ENCODE measurements around the gene NSD2.
"Not testable (repeated sequence)": the region's sequence is repeated elsewhere in the genome, so short reads cannot be mapped to it uniquely, and the experiment has no call there.

The NSD2 gene

GRCh38 chr4:1842339-1842895 is 28.8 kb upstream of the NSD2 start:
- DNase-seq: no peak

DNA sequence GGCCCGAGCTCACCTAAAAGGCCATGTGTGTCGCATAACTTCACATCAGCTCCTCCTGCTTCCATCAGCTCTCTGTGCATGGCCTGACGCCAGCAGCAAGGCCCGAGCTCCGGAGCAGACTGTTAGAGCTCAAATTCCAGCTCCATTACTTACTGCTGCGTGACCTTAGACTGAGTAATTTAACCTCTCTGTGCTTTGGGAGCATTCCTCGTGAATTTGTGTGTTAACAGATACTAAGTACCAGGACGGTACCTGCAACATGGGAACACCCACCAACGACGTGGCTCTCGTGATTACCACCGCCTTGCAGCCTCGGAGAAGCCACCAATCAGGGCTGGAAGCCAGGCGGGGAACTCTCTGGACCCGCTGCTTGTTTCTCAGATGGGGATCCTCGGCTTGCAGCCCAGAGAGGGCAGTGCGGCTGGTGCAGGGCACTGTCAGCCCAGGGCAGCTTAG is 28.2 kb upstream of the NSD2 start:
- no peak for DNase-seq

DNA sequence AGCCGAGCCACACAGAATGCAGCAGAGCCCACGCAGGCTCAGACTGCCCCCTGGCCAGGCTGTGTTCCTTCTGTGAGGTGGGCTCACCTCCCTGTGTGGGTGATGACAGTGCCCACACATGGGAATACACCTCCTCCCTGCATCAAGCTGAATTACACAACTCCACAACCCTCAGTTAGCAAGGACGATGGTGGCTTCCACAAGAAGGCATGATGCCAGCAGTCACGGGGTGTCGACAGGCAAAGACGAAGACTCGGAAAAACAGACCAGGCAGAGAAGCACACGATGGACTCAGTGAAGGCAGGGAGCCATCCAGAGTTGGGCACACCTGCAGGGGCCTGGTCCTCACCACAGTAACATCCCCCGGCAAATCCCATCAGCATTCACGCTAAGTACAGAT is 27.3 kb upstream of the NSD2 start:
- DNase-seq: no peak

DNA sequence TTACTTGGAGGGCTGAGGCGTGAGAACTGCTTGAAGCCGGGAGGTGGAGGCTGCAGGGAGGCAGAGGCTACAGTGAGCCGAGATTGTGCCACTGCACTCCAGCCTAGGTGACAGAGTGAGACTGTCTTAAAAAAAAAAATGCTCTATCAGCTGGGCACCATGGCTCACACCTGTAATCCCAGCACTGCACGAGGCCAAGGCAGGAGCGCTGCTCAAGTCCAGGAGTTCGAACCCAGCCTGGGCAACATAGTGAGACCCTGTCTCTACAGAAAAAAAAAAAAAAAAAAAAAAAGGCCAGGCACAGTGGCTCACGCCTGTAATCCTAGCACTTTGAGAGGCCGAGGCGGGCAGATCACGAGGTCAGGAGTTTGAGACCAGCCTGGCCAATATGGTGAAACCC is 26.6 kb upstream of the NSD2 start:
- DNase-seq: not testable (repeated sequence)

- DNase-seq: no peak
Observed at GRCh38 chr4:1846580-1846979, 24.6 kb upstream of the NSD2 start.

DNA sequence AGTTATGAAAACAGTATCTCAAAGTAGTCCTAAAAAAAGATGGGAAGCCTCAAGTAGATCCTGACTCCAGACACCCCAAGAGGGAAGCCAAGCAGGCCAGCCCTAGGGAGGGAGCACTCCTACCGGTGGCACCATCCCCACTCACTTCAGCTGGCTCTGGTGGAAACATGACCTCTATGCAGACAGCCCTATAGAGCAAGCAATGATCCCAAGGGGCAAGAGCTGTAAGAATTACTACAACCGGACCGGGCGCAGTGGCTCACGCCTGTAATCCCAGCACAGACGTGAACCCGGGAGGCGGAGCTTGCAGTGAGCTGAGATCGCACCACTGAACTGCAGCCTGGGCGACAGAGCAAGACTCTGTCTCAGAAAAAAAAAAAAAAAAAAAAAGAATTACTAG is 20.9 kb upstream of the NSD2 start:
- DNase-seq: no peak

- no peak for DNase-seq
Observed at GRCh38 chr4:1851160-1851559, 20.0 kb upstream of the NSD2 start.

DNA sequence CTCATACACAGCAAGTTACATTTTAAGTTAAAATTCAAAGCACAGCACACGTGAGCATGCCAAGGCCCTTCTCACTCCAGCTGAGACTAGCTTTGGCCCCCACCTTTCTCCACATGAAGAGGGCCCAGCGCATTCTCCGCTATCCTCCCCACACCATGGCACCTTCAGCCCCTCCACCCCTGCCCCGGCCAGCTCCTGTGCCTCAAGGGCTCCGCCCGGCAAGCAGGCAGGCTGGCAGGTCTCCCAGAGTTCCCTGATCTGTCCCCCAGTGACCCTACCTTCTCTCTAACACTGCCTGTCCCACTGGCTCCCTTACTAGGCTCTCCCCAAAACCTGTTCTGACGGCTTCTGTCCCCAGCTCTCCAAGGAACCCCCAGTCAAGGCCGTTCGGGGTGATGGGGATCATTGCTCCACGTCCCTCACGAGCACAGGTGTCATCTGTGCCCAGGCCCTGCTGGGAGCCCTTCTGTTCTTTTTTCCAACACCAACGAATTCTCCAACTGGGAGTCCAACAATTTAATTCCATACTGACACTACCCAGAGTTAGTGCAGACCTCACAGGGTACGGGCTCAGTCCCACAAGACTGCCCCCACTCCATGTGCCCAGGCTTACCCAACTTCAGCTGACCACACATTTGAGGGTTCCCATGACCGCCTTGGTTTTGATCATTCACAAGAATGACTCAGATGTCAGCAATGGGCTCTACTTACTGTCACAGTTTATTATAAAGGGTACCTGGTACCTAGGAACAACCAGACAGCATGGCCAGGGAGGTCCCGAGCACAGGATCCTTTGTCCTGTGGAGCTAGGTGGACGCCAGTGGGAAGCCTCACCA is 19.4 kb upstream of the NSD2 start:
- DNase-seq: no peak

DNA sequence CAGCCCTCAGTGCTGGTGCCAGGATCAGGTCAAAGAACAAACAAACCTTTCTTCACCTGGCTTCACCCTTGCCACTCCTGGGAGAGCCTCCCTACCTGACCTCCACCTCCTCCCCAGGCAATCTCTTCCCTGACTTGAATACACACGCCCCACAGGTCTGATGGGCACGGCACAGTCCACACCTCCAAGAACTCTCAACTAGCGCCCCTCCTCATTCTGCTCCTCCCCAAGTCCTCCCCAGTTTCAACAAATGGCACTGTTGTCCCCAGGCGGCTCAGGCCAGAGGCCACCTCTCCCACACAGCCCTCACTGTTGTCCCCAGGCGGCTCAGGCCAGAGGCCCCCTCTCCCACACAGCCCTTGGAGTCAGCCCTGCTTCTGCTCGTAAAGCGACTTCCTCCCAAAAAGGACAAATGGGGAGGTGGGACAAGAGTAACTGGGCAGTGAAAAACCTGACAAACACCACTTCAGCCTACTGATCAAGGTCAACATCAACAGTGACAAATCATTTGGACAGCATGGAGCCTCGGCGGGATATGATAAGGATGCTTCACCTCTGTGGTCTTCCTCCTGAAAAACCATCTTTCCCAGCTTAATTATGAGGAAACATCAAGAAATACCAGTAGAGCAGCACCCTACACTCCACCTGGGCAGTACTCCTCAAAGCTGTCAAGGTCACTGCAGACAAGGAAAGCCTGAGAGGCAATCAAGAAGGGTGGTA is 18.1 kb upstream of the NSD2 start:
- no peak for DNase-seq

GRCh38 chr4:1854752-1855151 is 16.4 kb upstream of the NSD2 start:
- DNase-seq: no peak

DNA sequence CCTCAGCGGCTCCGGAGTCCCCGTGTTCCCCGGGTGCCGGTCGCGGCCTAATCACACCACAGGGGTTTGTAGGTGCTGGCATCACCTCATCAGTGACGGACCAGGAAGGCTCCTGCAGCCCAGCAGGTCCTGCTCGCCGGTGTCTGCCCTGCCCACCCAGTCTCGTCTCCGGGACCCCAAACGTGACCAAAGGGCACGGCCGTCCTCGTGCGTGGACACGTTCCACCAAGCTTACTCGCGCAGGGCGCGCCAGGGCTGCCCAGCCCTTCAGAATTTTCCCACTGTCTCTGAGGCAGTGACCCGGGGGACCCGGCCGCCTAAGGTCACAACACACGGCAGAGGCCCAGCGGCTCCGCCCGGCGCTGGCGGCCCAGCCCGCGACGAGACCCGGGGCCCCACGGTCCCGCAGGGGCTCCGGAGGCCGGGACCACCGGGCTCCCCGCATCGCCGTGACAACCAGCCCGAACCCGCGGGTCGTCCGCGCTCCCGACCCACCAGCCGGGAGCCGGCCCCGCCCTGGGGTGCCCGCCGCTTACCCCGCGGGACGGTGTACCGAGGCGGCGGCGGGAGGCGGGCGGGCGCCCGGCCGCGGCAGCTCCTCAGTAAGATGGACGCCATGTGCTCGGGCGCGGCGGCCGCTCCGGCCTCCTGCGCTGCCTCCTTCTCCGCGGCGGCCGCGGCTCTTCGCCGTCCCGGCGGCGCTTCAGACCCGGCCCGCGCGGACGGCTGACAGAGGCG is 15.7 kb upstream of the NSD2 start:
- DNase-seq: no peak

GRCh38 chr4:1856071-1856942 is 14.9 kb upstream of the NSD2 start, which contains the start of gene LETM1:
Gene LETM1 (minus strand): TSS chr4:1856156. CDS start chr4:1855950, 206 bp downstream.
- DNase-seq: peak; percentile 97 to 99

- DNase-seq: no peak
Observed at GRCh38 chr4:1856943-1857699, 14.1 kb upstream of the NSD2 start.

- DNase-seq: no peak
Observed at GRCh38 chr4:1857931-1858330, 13.3 kb upstream of the NSD2 start.

GRCh38 chr4:1859389-1859753 is 11.8 kb upstream of the NSD2 start:
- no peak for DNase-seq

GRCh38 chr4:1862055-1862911 is 8.9 kb upstream of the NSD2 start:
- DNase-seq: no peak

DNA sequence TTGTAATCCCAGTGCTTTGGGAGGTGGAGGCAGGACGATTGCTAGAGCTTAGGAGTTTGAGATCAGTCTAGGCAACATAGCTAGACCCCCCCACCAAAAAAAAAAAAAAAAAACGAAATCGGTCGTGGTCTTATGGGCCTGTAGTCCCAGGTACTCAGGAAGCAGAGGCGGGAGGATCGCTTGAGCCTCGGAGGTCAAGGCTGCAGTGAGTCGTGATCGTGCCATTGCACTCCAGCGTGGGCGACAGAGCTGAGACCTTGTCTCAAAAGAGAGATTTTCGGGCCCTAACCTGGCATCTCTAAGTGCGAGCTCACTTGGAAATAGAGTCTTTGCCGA is 8.3 kb upstream of the NSD2 start:
- DNase-seq: no peak

- DNase-seq: no peak
Observed at GRCh38 chr4:1863297-1864033, 7.7 kb upstream of the NSD2 start.

DNA sequence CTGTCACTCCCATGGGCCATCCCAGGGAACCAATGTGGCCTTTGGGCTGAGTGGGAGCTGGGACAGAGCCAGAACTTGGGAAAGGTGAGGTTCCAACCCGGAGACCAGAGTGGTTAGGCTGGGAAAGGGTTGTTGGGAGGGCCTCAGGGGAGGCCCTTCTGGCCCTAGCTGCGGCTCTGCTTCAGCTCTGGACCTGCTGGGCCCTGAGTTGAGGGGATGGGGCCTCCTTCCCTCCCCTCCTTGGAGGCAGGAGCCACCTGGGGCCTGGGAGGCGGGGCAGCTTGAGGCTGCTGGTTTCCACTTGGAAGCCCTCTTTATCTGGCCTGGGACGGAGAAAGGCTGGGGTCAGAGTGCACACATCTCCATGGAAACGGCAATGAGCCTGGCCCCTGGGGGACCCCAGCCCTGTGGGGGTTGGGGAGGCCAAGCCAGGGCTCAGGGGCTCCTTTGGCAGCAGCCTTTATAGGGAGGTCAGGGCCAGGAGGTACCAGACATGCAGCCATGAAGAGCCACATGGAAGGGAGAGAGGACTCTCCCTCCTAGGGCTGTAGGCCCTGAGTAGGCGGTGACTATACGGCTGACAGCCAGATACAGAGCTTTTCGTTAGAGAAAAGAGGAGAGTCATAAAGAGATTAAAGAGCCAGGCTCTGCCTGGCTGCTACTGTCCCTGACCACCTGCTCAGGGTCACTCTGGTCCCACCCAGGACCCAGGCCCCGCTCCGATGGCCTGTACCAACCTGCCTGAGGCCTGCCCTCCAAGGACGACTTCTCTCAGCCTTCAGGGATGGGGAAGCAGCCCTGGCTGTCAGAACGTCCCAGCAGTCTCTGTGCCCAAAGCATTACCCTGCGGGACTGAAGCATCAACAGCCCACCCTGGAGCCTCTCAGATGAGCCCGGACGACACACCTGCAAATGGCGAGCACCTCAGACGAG is 6.9 kb upstream of the NSD2 start:
- no peak for DNase-seq
